H1 (cell line): Measurements from ENCODE around the gene EIF4E2. TPM values are rescaled to one million over a fixed set of nuclear protein-coding genes. Genes with fewer than 3 reads are reported as not detected.

Source experiments
- CTCF ChIA-PET: fragments of 300-600 bp; sonication (Branson Sonifier 250); formaldehyde crosslinking; loops from one replicate; lab custom pipeline; 2021; ENCODE audit not compliant: partially characterized antibody; lab: Charles Lee
- POLR2A ChIA-PET: fragments of 300-600 bp; sonication (Branson Sonifier 250); formaldehyde crosslinking; loops from one replicate; lab custom pipeline; 2021; ENCODE audit warnings: inconsistent platforms; ENCODE audit not compliant: partially characterized antibody; lab: Charles Lee
- DNase-seq, 2 experiments: peaks; one replicate each; pipeline versions ENCODE4 v3.0.0 to v3.0.0-alpha.2; 2010 to 2022; ENCODE audit warnings: low spot score in 2 of 2, low read depth in 1 of 2, mixed read lengths in 1 of 2
- FAIRE-seq: peaks from 2 replicates; lab custom pipeline; 2011; peaks lifted over from hg19 to GRCh38; lab: Jason Lieb, UNC
- H2AFZ ChIP-seq: 2 replicates; pipeline ENCODE4 v1.8.1; 2012; ENCODE audit warnings: low read length, inconsistent platforms
- H2AK5ac ChIP-seq: 2 replicates; pipeline ENCODE4 v1.6.1; 2013; ENCODE audit warnings: low read depth, low read length
- H2BK120ac ChIP-seq: replicated peaks from 2 replicates; pipeline ENCODE3; 2013; ENCODE audit warnings: low read depth, low read length, inconsistent platforms
- H2BK12ac ChIP-seq: 2 replicates; pipeline ENCODE4 v1.6.1; 2013; ENCODE audit warnings: low read depth, low read length
- H2BK15ac ChIP-seq: 2 replicates; pipeline ENCODE4 v1.6.1; 2013; ENCODE audit warnings: low read length
- H2BK20ac ChIP-seq: 2 replicates; pipeline ENCODE4 v1.6.1; 2013; ENCODE audit warnings: low read length
- H2BK5ac ChIP-seq: 2 replicates; pipeline ENCODE4 v1.6.1; 2013; ENCODE audit warnings: low read depth, low read length
- H3K14ac ChIP-seq: 2 replicates; pipeline ENCODE4 v1.6.1; 2013; ENCODE audit warnings: inconsistent platforms; ENCODE audit not compliant: insufficient read length
- H3K18ac ChIP-seq: 2 replicates; pipeline ENCODE4 v1.6.1; 2013; ENCODE audit warnings: low read length; ENCODE audit errors: extremely low read depth
- H3K23ac ChIP-seq: 2 replicates; pipeline ENCODE4 v1.6.1; 2013; ENCODE audit warnings: inconsistent platforms; ENCODE audit not compliant: insufficient read length
- H3K23me2 ChIP-seq: 2 replicates; pipeline ENCODE4 v1.6.1; 2013; ENCODE audit warnings: low read depth, low read length
- H3K27ac ChIP-seq: 2 replicates; pipeline ENCODE4 v1.6.1; 2011; ENCODE audit warnings: low read depth, low read length, inconsistent platforms
- H3K27me3 ChIP-seq, 4 experiments: replicated peaks in 1 of 4; 1 replicate in 1 of 4; 2 replicates in 3 of 4; pipeline versions ENCODE4 v1.6.1 to v1.8.1; 2011 to 2013; ENCODE audit warnings: low read length in 3 of 4, mild to moderate bottlenecking in 3 of 4, inconsistent platforms in 2 of 4, mixed read lengths in 2 of 4, moderate library complexity in 1 of 4; ENCODE audit not compliant: control insufficient read depth in 3 of 4, insufficient read depth in 3 of 4; ENCODE audit errors: extremely low read depth in 1 of 4
- H3K36me3 ChIP-seq, 4 experiments: 2 replicates each; pipeline versions ENCODE4 v1.6.1 to v1.8.1; 2011 to 2013; ENCODE audit warnings: mild to moderate bottlenecking in 4 of 4, low read length in 3 of 4, moderate library complexity in 2 of 4, control low read depth in 1 of 4, inconsistent platforms in 1 of 4; ENCODE audit not compliant: insufficient read depth in 4 of 4, control insufficient read depth in 2 of 4
- H3K4ac ChIP-seq: replicated peaks from 2 replicates; pipeline ENCODE3; 2013; ENCODE audit warnings: low read length, low read depth, mixed read lengths, inconsistent platforms; ENCODE audit not compliant: insufficient read length
- H3K4me1 ChIP-seq, 4 experiments: replicated peaks in 1 of 4; 1 replicate in 1 of 4; 2 replicates in 3 of 4; pipeline versions ENCODE4 v1.6.1 to v1.8.1; 2011 to 2013; ENCODE audit warnings: low read length in 3 of 4, inconsistent platforms in 2 of 4, mixed read lengths in 1 of 4; ENCODE audit not compliant: insufficient read depth in 4 of 4, control insufficient read depth in 3 of 4
- H3K4me2 ChIP-seq, 2 experiments: 2 replicates each; pipeline versions ENCODE4 v1.6.1 to v1.8.1; 2011 to 2013; ENCODE audit warnings: low read depth in 2 of 2, low read length in 2 of 2, control low read depth in 1 of 2, inconsistent platforms in 1 of 2, mild to moderate bottlenecking in 1 of 2; ENCODE audit not compliant: insufficient read depth in 1 of 2
- H3K4me3 ChIP-seq, 4 experiments: fragments of 200-600, 300-600 bp in 1 of 4; sonication (generic), shearing (Covaris generic), sonication (Bioruptor Twin) in 1 of 4; 2 replicates each; pipeline versions ENCODE4 v1.5.1 to v1.8.1; 2011 to 2016; ENCODE audit warnings: low read length in 4 of 4, low read depth in 3 of 4, control low read depth in 2 of 4, inconsistent platforms in 2 of 4, mild to moderate bottlenecking in 2 of 4, mixed read lengths in 1 of 4, moderate library complexity in 1 of 4; ENCODE audit not compliant: insufficient read depth in 2 of 4; ENCODE audit errors: extremely low read depth in 1 of 4
- H3K56ac ChIP-seq: replicated peaks from 2 replicates; pipeline ENCODE3; 2013; ENCODE audit warnings: low read depth, mild to moderate bottlenecking, mixed read lengths, low read length, inconsistent platforms; ENCODE audit not compliant: insufficient read length
- H3K79me1 ChIP-seq: 2 replicates; pipeline ENCODE4 v1.6.1; 2013; ENCODE audit warnings: low read depth, low read length, control low read depth
- H3K79me2 ChIP-seq, 2 experiments: 2 replicates each; pipeline versions ENCODE4 v1.6.1 to v1.8.1; 2012 to 2013; ENCODE audit warnings: low read length in 2 of 2, mild to moderate bottlenecking in 2 of 2, inconsistent platforms in 1 of 2; ENCODE audit not compliant: insufficient read depth in 2 of 2, control insufficient read depth in 1 of 2
- H3K9ac ChIP-seq, 4 experiments: replicated peaks in 1 of 4; 1 replicate in 1 of 4; 2 replicates in 3 of 4; pipeline versions ENCODE4 v1.6.1 to v1.8.1; 2011 to 2013; ENCODE audit warnings: low read depth in 3 of 4, low read length in 3 of 4, control low read depth in 2 of 4, mild to moderate bottlenecking in 2 of 4, moderate library complexity in 2 of 4, inconsistent platforms in 1 of 4; ENCODE audit errors: extremely low read depth in 1 of 4
- H3K9me3 ChIP-seq, 2 experiments: 2 replicates each; pipeline versions ENCODE4 v1.6.1 to v1.8.1; 2012 to 2013; ENCODE audit warnings: mild to moderate bottlenecking in 2 of 2, moderate library complexity in 2 of 2, control low read depth in 1 of 2, inconsistent platforms in 1 of 2, low read depth in 1 of 2, low read length in 1 of 2, mixed read lengths in 1 of 2; ENCODE audit not compliant: insufficient read depth in 2 of 2
- H4K20me1 ChIP-seq, 2 experiments: replicated peaks in 1 of 2; 2 replicates each; pipeline versions ENCODE3 to v1.8.1; 2011 to 2013; ENCODE audit warnings: inconsistent platforms in 2 of 2, low read length in 2 of 2, mild to moderate bottlenecking in 1 of 2; ENCODE audit not compliant: insufficient read depth in 2 of 2, control insufficient read depth in 1 of 2
- H4K5ac ChIP-seq: 2 replicates; pipeline ENCODE4 v1.6.1; 2013; ENCODE audit warnings: low read length, low read depth, mixed read lengths, inconsistent platforms; ENCODE audit not compliant: insufficient read length
- H4K8ac ChIP-seq: 2 replicates; pipeline ENCODE4 v1.8.0; 2013; ENCODE audit warnings: mild to moderate bottlenecking, moderate library complexity, low read length, inconsistent platforms; ENCODE audit not compliant: insufficient read depth; ENCODE audit errors: extremely low read depth
- H4K91ac ChIP-seq: replicated peaks from 2 replicates; pipeline ENCODE3; 2013; ENCODE audit warnings: low read length, mixed read lengths, inconsistent platforms; ENCODE audit not compliant: insufficient read length
- CTCF ChIP-seq, 3 experiments: IDR thresholded peaks; 1 replicate in 2 of 3; 2 replicates in 1 of 3; pipeline versions ENCODE4 v1.5.1 to v1.6.1; 2011; ENCODE audit warnings: low read length in 3 of 3, mild to moderate bottlenecking in 3 of 3, inconsistent platforms in 2 of 3, low read depth in 1 of 3, moderate library complexity in 1 of 3; ENCODE audit not compliant: insufficient read depth in 1 of 3; ENCODE audit errors: control extremely low read depth in 1 of 3
- JUND ChIP-seq: IDR thresholded peaks from 2 replicates; pipeline ENCODE4 v1.6.1; 2011; ENCODE audit warnings: mild to moderate bottlenecking, improper control_type of control experiment, low read length
- MAX ChIP-seq: IDR thresholded peaks from 2 replicates; pipeline ENCODE4 v1.6.1; 2012; ENCODE audit warnings: inconsistent platforms
- RAD21 ChIP-seq, 2 experiments: IDR thresholded peaks in 1 of 2; conservative IDR thresholded peaks in 1 of 2; 2 replicates each; pipeline ENCODE4 v1.6.1; 2011; ENCODE audit warnings: low read depth in 2 of 2, low read length in 2 of 2, improper control_type of control experiment in 1 of 2, inconsistent platforms in 1 of 2, mild to moderate bottlenecking in 1 of 2, moderate library complexity in 1 of 2
- SUZ12 ChIP-seq: fragments of 200-600 bp; sonication (generic); IDR thresholded peaks from 2 replicates; pipeline ENCODE4 v1.6.1; 2012; ENCODE audit warnings: mild to moderate bottlenecking, inconsistent platforms, low read length, moderate library complexity, mixed read lengths
- TAF7 ChIP-seq: optimal IDR thresholded peaks from 2 replicates; pipeline ENCODE3; 2011; ENCODE audit warnings: low read depth, mild to moderate bottlenecking, inconsistent platforms, low read length, moderate library complexity, borderline replicate concordance
- TCF12 ChIP-seq: IDR thresholded peaks from 2 replicates; pipeline ENCODE4 v1.6.1; 2011; ENCODE audit warnings: low read depth, mild to moderate bottlenecking, low read length
- WGBS, 2 experiments: shearing (Covaris generic) in 1 of 2; methylation state at CpG; one replicate each; pipeline versions ENCODE4 v1.1.6 to v1.1.7; 2013 to 2015; ENCODE audit warnings: low lambda C conversion rate in 2 of 2, mixed read lengths in 2 of 2, inconsistent platforms in 1 of 2, low coverage in 1 of 2, missing lambda C conversion rate in 1 of 2; ENCODE audit not compliant: insufficient replicate concordance in 2 of 2, insufficient coverage in 1 of 2, insufficient read length in 1 of 2; ENCODE audit errors: extremely low coverage in 1 of 2, missing lambda C conversion rate in 1 of 2; 5-methylcytosine and 5-hydroxymethylcytosine counted together
- polyA plus RNA-seq, 7 experiments: library from polyadenylated mRNA; depleted of rRNA in 3 of 7; stranded (reverse) in 5 of 7; unstranded in 2 of 7; fragments of >200 nt in 5 of 7; fragments of 200-250 nt in 2 of 7; gene quantifications; 1 replicate in 5 of 7; 2 replicates in 1 of 7; 4 replicates in 1 of 7; pipeline versions ENCODE4 v1.2.1 to v1.2.3, GENCODE V29; 2011 to 2013; ENCODE audit warnings: missing spikeins in 2 of 7, mixed read lengths in 2 of 7
- total RNA-seq: library from RNA; stranded (reverse); fragmentation: NEBNext Ultra II Directional; extraction: Animal tissue kit (Norgen Biotek cat#: 25700); gene quantifications from 2 replicates; pipeline ENCODE4 v1.2.1, GENCODE V29; 2021

EIF4E2 gene
- total and polyA plus RNA-seq, 2 of the 8 experiments (the other 6 are each of a cell fraction or from before 2014, with no cell fraction given): 39.4 to 114 TPM

- H4K5ac ChIP-seq: no peak overlapping the region
- POLR2A ChIA-PET: interaction anchor here (1.2 to 2.4 kb wide), 2 partner anchors 10 to 14 kb away, joined by 5 to 16 read pairs; partner anchors contain the start of genes EIF4E2 and TIGD1
- no peak overlapping the region for H2BK15ac ChIP-seq
- TF ChIP-seq CTCF (IDR thresholded peaks at IDR 0.05; ENCODE audit: control extremely low read depth in 1 of 3, insufficient read depth in 1 of 3, low read depth in 1 of 3, low read length in 3 of 3): peak in 2 of 3 experiments; percentile 97 to 99; a peak in 3 of 4 replicates
- TF ChIP-seq RAD21 (IDR thresholded peaks at IDR 0.05 in 1 of 2, conservative IDR thresholded peaks at IDR 0.05 in 1 of 2; ENCODE audit: low read depth in 2 of 2, low read length in 2 of 2): peak; percentile 50 to 68
- 0 out of 2 replicates have a peak, but pooled peaks have one; percentile 12 for TF ChIP-seq MAX
- TF ChIP-seq JUND: 0 out of 2 replicates have a peak, but pooled peaks have one; percentile 7
- no peak for TF ChIP-seq TCF12
- TF ChIP-seq TAF7: no peak
- TF ChIP-seq SUZ12: no peak
- no peaks in the 10 kb centered on the region for H3K27me3 ChIP-seq
- 0 out of 2 replicates have a peak overlapping the region, but pooled peaks have one; percentile 0 for H2BK12ac ChIP-seq
- no peak overlapping the region for H3K4me3 ChIP-seq
- H3K27ac ChIP-seq: no peak overlapping the region
- 61% methylated on average over 5 of the region's 5 CpGs; no CpG with 5 or more reads in 1 of the 2 experiments for WGBS, 2 experiments
- H3K4me2 ChIP-seq: no peak overlapping the region
- no peak overlapping the region for H2BK120ac ChIP-seq
- H2BK5ac ChIP-seq: no peak overlapping the region
- no peak overlapping the region for H2AFZ ChIP-seq
- no peak overlapping the region for H3K9ac ChIP-seq
- H3K4me1 ChIP-seq: peaks cover 0 to 18% (median 11%) of the 10 kb centered on the region in 4 experiments; a peak in 6 of 7 replicates
- no peaks in the 10 kb centered on the region for H4K20me1 ChIP-seq
- DNase-seq: peak in 1 of 2 experiments; percentile 80
- no peak overlapping the region for H3K18ac ChIP-seq
- no peak overlapping the region for H3K14ac ChIP-seq
- H3K9me3 ChIP-seq: 0 out of 4 replicates have a peak, but pooled peaks cover 0 to 5% of the 10 kb centered on the region in 2 experiments
- no peak overlapping the region for H3K23ac ChIP-seq
- peak; percentile 79 for FAIRE-seq
- no peak overlapping the region for H3K4ac ChIP-seq
- no peak overlapping the region for H4K91ac ChIP-seq
- H3K79me1 ChIP-seq: no peaks in the 10 kb centered on the region
- H4K8ac ChIP-seq: no peak overlapping the region
- H3K79me2 ChIP-seq: no peaks in the 10 kb centered on the region
- no peaks in the 10 kb centered on the region for H3K36me3 ChIP-seq
- H3K56ac ChIP-seq: no peak overlapping the region
- H2AK5ac ChIP-seq: no peak overlapping the region; the same call in 1 of the 2 replicates
- 0 out of 2 replicates have a peak, but pooled peaks cover 1% of the 10 kb centered on the region for H3K23me2 ChIP-seq
- H2BK20ac ChIP-seq: no peak overlapping the region
- CTCF ChIA-PET: interaction anchor here (0.6 to 5.5 kb wide), 19 partner anchors 9 to 517 kb away, joined by 3 to 29 read pairs (median 3); partner anchors contain the start of genes CHRND, EIF4E2, PRSS56 and TIGD1
Observed at GRCh38 chr2:232537079-232537478, 13.4 kb upstream of the EIF4E2 start.
